Measurements from ENCODE around the gene TMC5. TPM values are rescaled to one million over a fixed set of nuclear protein-coding genes. Genes with fewer than 3 reads are reported as not detected.
"Not testable (repeated sequence)": the region's sequence is repeated elsewhere in the genome, so short reads cannot be mapped to it uniquely, and the experiment has no call there.

TMC5 gene
- total RNA-seq, 1 donor, result 0.10 TPM

DNA sequence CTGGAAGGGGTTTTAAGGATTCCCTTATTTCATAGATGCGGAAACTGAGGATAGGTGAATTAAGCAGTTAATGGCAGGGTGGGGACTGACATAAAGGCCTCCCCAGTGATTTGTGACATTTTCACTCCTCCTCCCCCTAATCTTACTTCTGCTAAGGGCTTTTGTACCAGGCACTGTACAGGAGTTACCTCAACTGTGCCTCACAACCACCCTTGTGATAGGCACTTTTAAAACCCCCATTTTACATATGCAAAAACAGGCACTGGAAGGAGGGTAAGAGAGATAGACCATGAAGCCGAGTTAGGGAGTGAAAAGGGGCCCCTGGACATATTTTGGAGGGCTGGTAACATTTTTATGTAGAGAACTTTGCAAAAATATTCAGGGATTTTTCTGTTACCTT lies 105.1 kb downstream of the TMC5 start:
- Histone ChIP-seq H3K4me3 (ENCODE audit: low read length) (no peak overlapping the region), H3K9me3 (ENCODE audit: low read depth, low read length) (no peaks in the 10 kb centered on the region), H3K27me3 (ENCODE audit: insufficient read depth, low read length) (no peaks in the 10 kb centered on the region), H3K4me1 (ENCODE audit: insufficient read depth, low read length) (peaks cover 52% of the 10 kb centered on the region)

DNA sequence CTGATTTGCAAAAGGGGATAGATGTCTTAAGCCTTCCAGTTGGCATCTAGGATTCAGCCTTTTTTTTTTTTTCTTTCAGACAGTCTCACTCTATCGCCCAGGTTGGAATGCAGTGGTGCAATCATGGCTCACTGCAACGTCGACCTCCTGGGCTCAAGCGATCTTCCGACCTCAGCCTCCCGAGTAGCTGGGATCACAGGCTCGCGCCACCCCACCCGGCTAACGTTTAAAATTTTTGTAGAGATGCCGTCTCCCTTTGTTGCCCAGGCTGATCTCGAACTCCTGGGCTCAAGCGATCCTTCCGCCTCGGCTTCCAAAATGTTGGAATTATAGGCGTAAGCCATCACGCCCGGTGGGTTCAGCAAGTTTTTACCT lies 105.5 kb downstream of the TMC5 start:
- H3K4me1 ChIP-seq (ENCODE audit: insufficient read depth, low read length), result peaks cover 52% of the 10 kb centered on the region
- H3K9me3 ChIP-seq (ENCODE audit: low read depth, low read length), result no peaks in the 10 kb centered on the region
- H3K4me3 ChIP-seq (ENCODE audit: low read length), result no peak overlapping the region
- no peaks in the 10 kb centered on the region for H3K27me3 ChIP-seq (ENCODE audit: insufficient read depth, low read length)

DNA sequence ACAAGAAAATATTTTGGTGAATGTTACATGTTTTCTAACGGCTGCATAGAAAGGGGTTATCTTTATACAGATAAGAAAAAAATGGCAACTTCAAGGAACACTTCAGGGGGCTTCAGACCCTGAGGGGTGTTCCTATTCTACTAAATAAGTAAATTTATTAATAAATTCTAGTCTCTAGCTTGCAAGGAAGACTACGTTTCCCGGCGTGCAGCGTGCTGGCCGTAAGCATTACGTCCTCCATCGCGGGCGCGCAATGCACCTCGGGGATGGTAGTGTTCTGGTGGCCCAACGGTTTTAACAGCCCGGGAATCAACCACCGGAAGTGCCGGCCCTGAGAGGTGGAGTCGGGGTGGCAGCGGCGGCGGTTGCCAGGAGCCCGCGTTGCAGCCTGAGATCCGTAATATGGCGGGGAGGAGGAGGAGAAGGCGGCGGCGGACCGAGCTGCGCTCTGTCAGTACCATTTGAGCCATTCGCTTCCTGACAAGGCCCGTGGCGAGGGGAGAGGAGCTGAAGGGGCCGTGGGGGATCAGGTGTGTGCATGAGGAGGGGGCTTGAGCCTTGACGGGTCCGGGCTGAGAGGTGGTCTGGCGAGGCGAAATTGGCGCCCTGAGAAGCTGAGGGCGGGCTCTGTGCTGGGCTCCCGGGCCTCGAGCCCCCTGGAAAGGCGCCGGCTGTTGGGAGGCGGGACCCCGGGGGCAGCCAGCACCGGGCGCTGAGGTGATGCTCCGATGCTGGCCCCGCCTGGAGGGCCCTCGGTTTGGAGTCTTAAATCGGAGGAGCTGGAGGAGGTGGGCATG lies 106.1 kb downstream of the TMC5 start, which contains the start of gene CCP110:
TSS of gene CCP110 (plus strand) at position 384 of the 797 bp plus-strand sequence. CDS start 3,940 bp downstream, outside the sequence.
- peaks cover 52% of the 10 kb centered on the region for H3K4me1 ChIP-seq (ENCODE audit: insufficient read depth, low read length)
- no peaks in the 10 kb centered on the region for H3K9me3 ChIP-seq (ENCODE audit: low read depth, low read length)
- H3K27me3 ChIP-seq (ENCODE audit: insufficient read depth, low read length), result no peaks in the 10 kb centered on the region
- H3K4me3 ChIP-seq (ENCODE audit: low read length), result peak within 1 kb of the TSS; percentile 86

DNA sequence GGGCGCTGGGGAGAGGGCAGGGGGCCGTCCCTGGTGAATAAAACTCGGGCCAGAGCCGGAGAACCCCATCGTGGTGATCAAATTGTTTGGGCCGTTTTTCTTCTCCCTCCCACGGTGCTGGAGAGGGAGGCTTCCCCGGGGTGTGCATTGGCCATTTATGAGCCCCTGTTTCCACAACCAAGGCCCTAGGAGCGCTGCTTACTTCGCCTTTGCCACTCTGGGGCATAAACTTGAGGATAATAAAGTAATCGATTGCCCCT lies 106.6 kb downstream of the TMC5 start:
- H3K4me3 ChIP-seq (ENCODE audit: low read length), result peak overlapping the region; percentile 86
- no peaks in the 10 kb centered on the region for H3K9me3 ChIP-seq (ENCODE audit: low read depth, low read length)
- peaks cover 48% of the 10 kb centered on the region for H3K4me1 ChIP-seq (ENCODE audit: insufficient read depth, low read length)
- H3K27me3 ChIP-seq (ENCODE audit: insufficient read depth, low read length), result no peaks in the 10 kb centered on the region

DNA sequence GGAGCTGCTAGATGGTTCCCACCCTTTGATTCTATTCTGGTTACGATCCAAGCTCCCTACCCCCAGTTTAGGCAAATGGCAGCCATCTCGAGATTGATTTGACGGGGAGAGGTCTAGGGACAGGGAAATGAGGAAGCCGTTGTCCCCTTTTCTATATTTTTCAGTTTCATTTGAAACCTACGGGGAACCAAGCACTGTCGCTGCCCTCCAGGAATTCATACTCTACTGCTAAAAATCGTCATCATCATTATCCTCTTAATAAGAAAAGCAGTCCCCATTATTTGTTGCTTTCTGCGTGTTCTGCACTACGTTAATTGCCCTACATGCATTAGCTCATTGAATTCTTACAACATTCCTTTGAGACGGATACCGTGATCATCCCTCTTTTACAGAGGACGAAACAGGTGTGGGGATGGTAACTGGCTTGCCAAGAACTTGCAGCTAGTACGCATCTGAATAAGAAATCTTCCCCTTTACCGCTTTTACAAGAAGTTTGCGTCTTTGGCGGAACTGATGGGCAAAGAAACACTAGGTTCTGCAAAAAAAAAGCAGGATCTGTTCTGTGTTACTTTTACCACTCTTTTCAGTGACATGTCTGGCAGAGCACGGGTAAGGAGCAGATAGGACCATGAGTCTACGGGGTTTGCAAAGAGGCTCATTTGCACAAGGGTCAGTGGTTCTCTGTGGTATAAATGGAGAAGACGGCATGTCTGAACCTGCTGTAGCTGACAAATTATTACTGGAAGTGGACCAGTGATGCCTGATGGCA lies 107.1 kb downstream of the TMC5 start:
- H3K27me3 ChIP-seq (ENCODE audit: insufficient read depth, low read length), result no peaks in the 10 kb centered on the region
- H3K4me3 ChIP-seq (ENCODE audit: low read length), result peak overlapping the region; percentile 86
- no peaks in the 10 kb centered on the region for H3K9me3 ChIP-seq (ENCODE audit: low read depth, low read length)
- peaks cover 44% of the 10 kb centered on the region for H3K4me1 ChIP-seq (ENCODE audit: insufficient read depth, low read length)

DNA sequence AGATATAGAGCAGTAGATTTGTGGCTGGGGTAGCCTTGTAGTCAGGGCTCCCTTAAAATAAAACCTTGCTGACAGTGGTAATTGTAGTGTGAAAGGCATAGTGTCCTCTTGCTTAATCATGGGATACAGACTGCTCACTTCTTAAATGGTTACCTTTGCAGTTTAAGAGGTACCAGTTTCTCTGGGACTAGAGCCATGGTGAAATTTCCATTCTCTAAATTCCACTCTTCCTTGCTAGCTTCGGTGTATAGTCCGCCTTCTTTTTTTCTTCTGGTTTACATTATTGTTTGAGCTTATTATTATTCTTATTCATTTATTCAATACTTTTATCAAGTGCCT lies 107.7 kb downstream of the TMC5 start:
- peaks cover 38% of the 10 kb centered on the region for H3K4me1 ChIP-seq (ENCODE audit: insufficient read depth, low read length)
- peak overlapping the region; percentile 86 for H3K4me3 ChIP-seq (ENCODE audit: low read length)
- H3K27me3 ChIP-seq (ENCODE audit: insufficient read depth, low read length), result no peaks in the 10 kb centered on the region
- H3K9me3 ChIP-seq (ENCODE audit: low read depth, low read length), result no peaks in the 10 kb centered on the region

DNA sequence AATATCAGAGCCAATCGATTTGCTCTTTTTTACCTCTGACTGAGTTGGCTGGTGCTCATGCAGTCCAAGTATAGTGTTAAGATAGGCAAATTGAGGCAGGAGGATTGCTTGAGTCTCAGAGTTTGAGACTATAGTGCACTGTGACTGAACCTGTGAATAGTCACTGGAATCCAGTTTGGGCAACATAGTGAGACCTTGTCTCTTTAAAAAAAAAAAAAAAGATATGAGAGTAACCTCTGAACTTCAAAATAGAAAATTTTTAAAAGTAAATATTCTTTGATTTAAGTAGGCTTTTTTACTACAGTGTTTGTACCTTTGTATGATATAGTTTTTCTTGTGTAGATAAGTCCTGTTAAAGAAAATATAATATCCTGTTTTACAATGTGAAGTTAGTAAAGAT lies 109.5 kb downstream of the TMC5 start:
- Histone ChIP-seq H3K9me3 (ENCODE audit: low read depth, low read length) (no peaks in the 10 kb centered on the region), H3K27me3 (ENCODE audit: insufficient read depth, low read length) (no peaks in the 10 kb centered on the region), H3K4me1 (ENCODE audit: insufficient read depth, low read length) (peaks cover 27% of the 10 kb centered on the region), H3K4me3 (ENCODE audit: low read length) (no peak overlapping the region)

DNA sequence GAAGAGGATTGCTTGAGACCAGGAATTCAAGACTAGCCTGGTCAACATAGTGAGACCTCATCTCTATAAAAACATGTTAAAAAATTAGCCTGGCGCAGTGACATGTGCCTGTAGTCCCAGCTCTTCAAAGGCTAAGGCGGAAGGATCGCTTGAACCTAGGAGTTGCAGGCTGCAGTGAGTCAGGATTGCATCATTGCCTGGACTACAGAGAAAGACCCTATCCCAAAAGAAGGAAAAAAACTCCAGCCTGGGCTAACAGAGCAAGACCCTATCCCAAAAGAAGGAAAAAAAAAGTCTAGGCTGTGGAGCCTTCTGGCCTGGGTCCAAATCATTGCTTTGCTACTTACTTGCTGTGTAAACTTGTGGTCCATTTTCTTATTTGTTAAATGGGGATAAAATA lies 111.0 kb downstream of the TMC5 start:
- Histone ChIP-seq H3K4me3 (ENCODE audit: low read length) (no peak overlapping the region), H3K27me3 (ENCODE audit: insufficient read depth, low read length) (no peaks in the 10 kb centered on the region), H3K9me3 (ENCODE audit: low read depth, low read length) (no peaks in the 10 kb centered on the region), H3K4me1 (ENCODE audit: insufficient read depth, low read length) (peaks cover 14% of the 10 kb centered on the region)

DNA sequence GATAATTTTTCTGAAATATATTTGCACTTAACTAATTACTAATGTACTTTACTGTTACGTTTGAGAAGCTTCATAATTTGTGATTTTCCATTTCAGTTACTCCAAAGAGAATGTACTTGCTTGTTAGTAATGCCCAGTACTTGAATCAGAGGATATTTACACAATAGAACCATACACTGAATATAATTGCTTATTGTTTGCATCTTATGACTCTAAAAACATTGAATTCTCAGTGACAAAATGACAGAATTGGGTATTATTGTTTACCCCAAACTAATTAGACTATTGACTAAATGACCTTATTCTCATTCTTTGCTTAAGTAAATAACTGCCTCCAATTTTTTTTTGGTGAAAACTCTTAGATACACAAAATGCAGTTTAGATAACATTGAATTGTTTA lies 114.9 kb downstream of the TMC5 start:
- no peaks in the 10 kb centered on the region for H3K4me1 ChIP-seq (ENCODE audit: insufficient read depth, low read length)
- H3K27me3 ChIP-seq (ENCODE audit: insufficient read depth, low read length), result no peaks in the 10 kb centered on the region
- no peaks in the 10 kb centered on the region for H3K9me3 ChIP-seq (ENCODE audit: low read depth, low read length)
- H3K4me3 ChIP-seq (ENCODE audit: low read length), result no peak overlapping the region

DNA sequence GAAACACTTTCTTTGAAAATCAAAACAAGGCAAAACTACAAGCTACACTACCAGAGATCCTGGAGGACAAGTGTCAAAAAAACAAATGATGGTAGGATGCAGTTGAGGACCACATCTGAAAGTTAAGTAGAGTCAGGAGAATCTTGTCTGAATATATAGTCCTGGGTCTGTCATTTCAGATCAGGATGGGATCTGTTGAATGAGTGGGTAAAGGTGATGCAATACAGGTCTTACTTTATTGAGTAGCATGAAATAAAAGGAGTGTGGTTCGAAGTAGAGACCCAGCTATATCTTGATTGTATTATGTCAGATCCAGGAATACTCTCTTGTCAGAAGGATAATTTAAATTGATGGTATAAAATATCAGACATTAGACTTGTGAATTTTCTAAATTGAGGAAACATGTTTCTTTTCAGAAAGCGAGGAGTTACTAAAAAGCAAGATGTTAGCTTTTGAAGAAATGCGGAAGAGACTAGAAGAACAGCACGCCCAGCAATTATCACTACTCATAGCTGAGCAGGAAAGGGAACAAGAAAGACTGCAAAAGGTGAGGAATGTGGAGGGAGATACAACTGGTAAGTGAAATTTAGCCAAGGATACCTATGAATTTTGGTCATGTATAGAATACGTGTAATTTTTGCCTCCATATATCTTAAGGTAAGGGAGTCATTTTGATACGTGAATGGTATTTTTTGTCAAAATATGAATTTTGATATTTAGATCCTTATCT lies 122.7 kb downstream of the TMC5 start:
- Histone ChIP-seq H3K27me3 (ENCODE audit: insufficient read depth, low read length) (no peaks in the 10 kb centered on the region), H3K4me3 (ENCODE audit: low read length) (no peak overlapping the region), H3K9me3 (ENCODE audit: low read depth, low read length) (no peaks in the 10 kb centered on the region)

DNA sequence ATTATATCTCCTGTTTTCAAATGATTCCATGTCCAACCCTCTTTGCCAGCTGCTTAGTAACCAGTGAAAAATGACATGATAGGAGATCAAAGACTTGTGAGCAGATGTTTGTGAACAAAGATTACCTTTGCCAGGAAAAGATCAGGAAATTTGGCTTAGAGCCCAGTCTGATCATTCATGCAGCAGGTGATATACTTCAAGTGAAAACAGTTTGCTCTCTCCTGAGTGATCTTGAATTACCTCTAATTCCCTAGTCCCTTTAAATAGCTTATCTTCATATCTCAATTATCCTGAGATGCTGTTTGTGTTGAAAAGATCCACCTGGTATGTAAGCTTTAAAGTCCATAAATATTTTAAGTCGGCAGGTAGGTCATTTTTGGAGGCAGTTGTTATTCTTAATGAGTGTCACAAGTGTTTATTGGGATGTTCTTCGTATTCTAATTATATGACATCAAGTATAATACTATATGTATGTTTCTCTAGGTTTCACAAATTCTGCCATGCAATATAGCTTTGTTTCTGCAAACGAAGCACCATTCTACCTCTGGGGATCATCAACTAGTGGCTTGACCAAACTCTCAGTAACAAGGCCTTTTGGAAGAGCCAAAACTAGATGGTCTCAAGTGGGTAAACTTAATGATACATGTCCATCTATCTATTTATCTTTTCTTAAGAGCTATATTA lies 124.6 kb downstream of the TMC5 start:
- Histone ChIP-seq H3K9me3 (ENCODE audit: low read depth, low read length) (no peaks in the 10 kb centered on the region), H3K4me1 (ENCODE audit: insufficient read depth, low read length) (no peaks in the 10 kb centered on the region), H3K4me3 (ENCODE audit: low read length) (no peak overlapping the region), H3K27me3 (ENCODE audit: insufficient read depth, low read length) (no peaks in the 10 kb centered on the region)

More for the DNA sequence above, 122.7 kb downstream of the TMC5 start:
- H3K4me1 ChIP-seq (ENCODE audit: insufficient read depth, low read length), result no peaks in the 10 kb centered on the region

DNA sequence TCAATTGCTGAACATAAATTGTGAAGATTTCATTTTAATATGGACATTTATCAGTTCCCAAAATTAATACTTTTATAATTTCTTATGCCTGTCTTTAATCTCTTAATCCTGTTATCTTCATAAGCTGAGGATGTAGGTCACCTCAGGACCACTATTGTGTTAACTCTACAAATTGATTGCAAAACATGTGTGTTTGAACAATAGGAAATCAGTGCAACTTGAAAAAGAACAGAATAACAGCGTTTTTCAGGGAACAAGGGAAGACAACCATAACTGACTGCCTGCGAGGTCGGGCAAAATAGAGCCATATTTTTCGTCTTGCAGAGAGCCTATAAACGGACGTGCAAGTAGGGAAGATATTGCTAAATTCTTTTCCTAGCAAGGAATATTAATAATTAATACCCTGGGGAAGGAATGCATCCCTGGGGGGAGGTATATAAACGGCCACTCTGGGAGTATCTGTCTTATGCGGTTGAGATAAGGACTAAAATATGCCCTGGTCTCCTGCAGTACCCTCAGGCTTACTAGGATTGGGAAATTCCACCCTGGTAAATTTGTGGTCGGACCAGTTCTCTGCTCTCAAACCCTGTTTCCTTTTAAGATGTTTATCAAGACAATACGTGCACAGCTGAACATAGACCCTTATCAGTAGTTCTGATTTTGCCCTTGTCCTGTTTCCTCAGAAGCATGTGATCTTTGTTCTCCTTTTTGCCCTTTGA lies 125.8 kb downstream of the TMC5 start:
- H3K27me3 ChIP-seq (ENCODE audit: insufficient read depth, low read length); H3K4me3 ChIP-seq (ENCODE audit: low read length); H3K9me3 ChIP-seq (ENCODE audit: low read depth, low read length); H3K4me1 ChIP-seq (ENCODE audit: insufficient read depth, low read length): not testable (repeated sequence)

DNA sequence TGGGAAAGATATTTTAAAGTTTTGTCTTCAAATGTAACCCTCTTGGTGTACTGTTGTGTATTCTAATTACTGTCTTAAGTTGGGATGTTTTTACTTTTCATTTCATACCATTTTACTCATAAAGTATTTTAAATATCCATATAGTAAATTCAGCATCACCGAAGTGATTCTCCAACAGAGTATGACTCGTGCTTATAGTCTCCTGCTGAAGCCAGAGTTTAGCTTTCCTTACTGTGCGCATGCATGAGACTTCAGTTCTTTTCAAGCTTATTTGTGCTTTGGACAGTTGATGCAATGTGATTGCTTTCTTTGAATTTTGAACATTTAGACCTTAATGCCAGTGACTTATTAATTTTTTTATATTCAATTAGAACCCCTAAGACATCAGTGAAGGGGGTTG lies 130.5 kb downstream of the TMC5 start:
- Histone ChIP-seq H3K4me3 (ENCODE audit: low read length) (no peak overlapping the region), H3K27me3 (ENCODE audit: insufficient read depth, low read length) (no peaks in the 10 kb centered on the region), H3K4me1 (ENCODE audit: insufficient read depth, low read length) (no peaks in the 10 kb centered on the region), H3K9me3 (ENCODE audit: low read depth, low read length) (no peaks in the 10 kb centered on the region)

Data from mononuclear cell (primary cell).